Endothelial cell (in vitro differentiated cells): ENCODE data around the gene ABCD3. TPM values are rescaled to one million over a fixed set of nuclear protein-coding genes. Genes with fewer than 3 reads are reported as not detected.

Source experiments
- DNase-seq: peaks from one replicate; pipeline ENCODE4 v3.0.0; 2021; ENCODE audit warnings: low spot score
- H3K27ac Mint-ChIP-seq: one replicate; pipeline ENCODE4 v1.8.0; 2021; ENCODE audit warnings: mixed read lengths, inconsistent platforms; ENCODE audit not compliant: unreplicated experiment
- H3K27me3 Mint-ChIP-seq: one replicate; pipeline ENCODE4 v1.8.0; 2021; ENCODE audit warnings: mild to moderate bottlenecking, moderate library complexity, mixed read lengths, inconsistent platforms; ENCODE audit not compliant: unreplicated experiment
- H3K36me3 Mint-ChIP-seq: one replicate; pipeline ENCODE4 v1.8.0; 2021; ENCODE audit warnings: mild to moderate bottlenecking, low read depth, mixed read lengths, inconsistent platforms; ENCODE audit not compliant: unreplicated experiment
- H3K4me1 Mint-ChIP-seq: one replicate; pipeline ENCODE4 v1.8.0; 2021; ENCODE audit warnings: mild to moderate bottlenecking, mixed read lengths, inconsistent platforms; ENCODE audit not compliant: unreplicated experiment
- H3K4me3 Mint-ChIP-seq: one replicate; pipeline ENCODE4 v1.8.0; 2021; ENCODE audit warnings: mild to moderate bottlenecking, mixed read lengths, inconsistent platforms; ENCODE audit not compliant: unreplicated experiment
- H3K9me3 Mint-ChIP-seq: one replicate; pipeline ENCODE4 v1.8.0; 2021; ENCODE audit warnings: mixed read lengths, inconsistent platforms; ENCODE audit not compliant: unreplicated experiment
- total RNA-seq: library from RNA; stranded (reverse); fragmentation: NEBNext Ultra II Directional; extraction: Animal tissue kit (Norgen Biotek cat#: 25700); gene quantifications from one replicate; pipeline ENCODE4 v1.2.1, GENCODE V29; 2021; ENCODE audit not compliant: unreplicated experiment
- TF ChIP-seq, protein P1 (sequence below): fragments of 200-600 bp; sonication (generic); IDR thresholded peaks from one replicate; pipeline ENCODE4 v1.5.0; 2021; ENCODE audit warnings: antibody characterized with exemption; ENCODE audit not compliant: unreplicated experiment

Gene ABCD3
- total RNA-seq, 1 donor from 2014 or later: 59.6 TPM

DNA sequence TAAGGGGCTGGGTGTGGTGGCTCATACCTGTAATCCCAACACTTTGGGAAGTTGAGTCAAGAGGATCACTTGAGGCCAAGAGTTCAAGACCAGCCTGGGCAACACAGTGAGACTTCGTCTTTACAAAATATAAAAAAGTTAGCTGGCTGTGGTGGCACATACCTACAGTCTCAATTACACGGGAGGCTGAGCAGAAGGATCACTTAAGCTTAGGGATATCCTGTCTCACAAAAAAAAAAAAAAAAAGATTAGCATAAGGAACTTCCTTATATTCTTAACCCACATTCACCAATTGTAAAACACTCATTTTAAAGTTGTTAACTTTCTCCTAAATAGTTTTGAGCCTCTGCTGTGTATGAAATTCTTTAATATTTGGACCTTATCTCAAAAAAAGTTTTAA lies 53.1 kb downstream of the ABCD3 start:
- TF ChIP-seq, protein P1, sequence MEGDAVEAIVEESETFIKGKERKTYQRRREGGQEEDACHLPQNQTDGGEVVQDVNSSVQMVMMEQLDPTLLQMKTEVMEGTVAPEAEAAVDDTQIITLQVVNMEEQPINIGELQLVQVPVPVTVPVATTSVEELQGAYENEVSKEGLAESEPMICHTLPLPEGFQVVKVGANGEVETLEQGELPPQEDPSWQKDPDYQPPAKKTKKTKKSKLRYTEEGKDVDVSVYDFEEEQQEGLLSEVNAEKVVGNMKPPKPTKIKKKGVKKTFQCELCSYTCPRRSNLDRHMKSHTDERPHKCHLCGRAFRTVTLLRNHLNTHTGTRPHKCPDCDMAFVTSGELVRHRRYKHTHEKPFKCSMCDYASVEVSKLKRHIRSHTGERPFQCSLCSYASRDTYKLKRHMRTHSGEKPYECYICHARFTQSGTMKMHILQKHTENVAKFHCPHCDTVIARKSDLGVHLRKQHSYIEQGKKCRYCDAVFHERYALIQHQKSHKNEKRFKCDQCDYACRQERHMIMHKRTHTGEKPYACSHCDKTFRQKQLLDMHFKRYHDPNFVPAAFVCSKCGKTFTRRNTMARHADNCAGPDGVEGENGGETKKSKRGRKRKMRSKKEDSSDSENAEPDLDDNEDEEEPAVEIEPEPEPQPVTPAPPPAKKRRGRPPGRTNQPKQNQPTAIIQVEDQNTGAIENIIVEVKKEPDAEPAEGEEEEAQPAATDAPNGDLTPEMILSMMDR: no peak
- H3K36me3 Mint-ChIP-seq: peaks cover 8% of the 10 kb centered on the region
- DNase-seq: no peak
- peaks cover 3% of the 10 kb centered on the region for H3K4me1 Mint-ChIP-seq
- no peaks in the 10 kb centered on the region for H3K27me3 Mint-ChIP-seq
- H3K27ac Mint-ChIP-seq: peak overlapping the region; percentile 84
- H3K4me3 Mint-ChIP-seq: no peak overlapping the region
- no peaks in the 10 kb centered on the region for H3K9me3 Mint-ChIP-seq

DNA sequence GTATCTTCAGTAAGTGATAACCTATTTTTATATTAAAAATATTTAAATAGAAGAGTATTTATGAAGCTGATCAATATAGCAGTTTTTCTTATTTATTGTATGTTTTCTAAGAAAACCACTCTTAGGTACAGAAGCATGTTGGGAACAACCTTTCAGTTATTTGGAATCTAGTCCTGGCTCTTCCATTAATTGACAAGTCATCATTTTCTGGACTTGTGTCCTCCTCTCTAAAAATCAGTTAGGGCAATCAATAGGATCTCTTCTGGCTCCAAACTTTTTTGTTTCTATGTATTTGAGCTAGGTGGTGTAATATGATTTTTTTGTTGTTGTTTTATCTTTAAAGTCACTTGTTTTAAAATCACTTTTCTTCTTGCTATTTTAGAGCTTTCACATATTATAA lies 57.0 kb downstream of the ABCD3 start:
- Mint-ChIP-seq H3K4me1 (no peaks in the 10 kb centered on the region), H3K27me3 (no peaks in the 10 kb centered on the region), H3K27ac (no peak overlapping the region), H3K36me3 (peaks cover 10% of the 10 kb centered on the region), H3K4me3 (no peak overlapping the region), H3K9me3 (no peaks in the 10 kb centered on the region)
- DNase-seq: no peak
- TF ChIP-seq, protein P1: no peak

DNA sequence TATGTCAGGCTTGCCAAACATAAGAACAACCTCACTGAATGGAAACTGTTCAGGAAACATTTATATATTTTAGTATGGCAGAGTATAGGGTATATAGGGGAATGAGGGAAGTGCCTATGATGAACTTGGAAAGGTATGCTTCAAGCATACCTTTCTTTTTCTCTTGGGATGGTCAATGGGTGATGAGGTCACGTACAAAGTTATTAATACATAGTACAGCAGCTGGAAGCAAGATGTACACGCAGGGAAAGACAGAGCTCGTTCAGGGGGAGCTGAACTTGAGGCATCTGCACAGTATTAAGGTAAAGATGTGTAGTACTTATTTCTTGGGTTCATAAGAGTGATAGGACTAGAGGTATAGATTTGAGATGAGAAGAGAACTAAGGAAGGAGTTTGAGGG lies 61.5 kb downstream of the ABCD3 start:
- H3K27ac Mint-ChIP-seq: no peak overlapping the region
- DNase-seq: no peak
- no peak overlapping the region for H3K4me3 Mint-ChIP-seq
- H3K4me1 Mint-ChIP-seq: peaks cover 12% of the 10 kb centered on the region
- TF ChIP-seq, protein P1: no peak
- H3K27me3 Mint-ChIP-seq: peaks cover 2% of the 10 kb centered on the region
- no peaks in the 10 kb centered on the region for H3K9me3 Mint-ChIP-seq
- peaks cover 25% of the 10 kb centered on the region for H3K36me3 Mint-ChIP-seq

DNA sequence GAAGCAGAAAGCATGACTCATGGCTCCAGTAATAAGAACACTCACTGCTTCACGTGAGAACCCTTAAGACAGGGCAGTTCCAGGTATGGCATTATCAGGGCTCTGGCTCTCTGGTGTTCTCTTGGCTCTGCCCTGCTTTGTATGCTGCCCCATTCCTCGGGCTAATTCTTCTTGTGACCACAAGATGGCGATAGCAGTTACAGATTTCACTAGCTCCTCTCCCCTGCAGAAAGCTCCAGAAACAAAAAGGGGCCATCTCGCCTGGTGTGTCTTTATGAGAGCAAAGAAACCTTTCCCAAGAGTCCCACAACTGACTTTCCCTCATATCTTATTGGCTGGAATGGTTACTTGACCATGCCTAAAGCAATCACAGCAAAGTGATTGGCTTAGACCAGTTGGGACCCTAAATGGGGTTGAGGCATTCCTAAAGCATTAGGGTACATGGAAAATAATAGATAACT lies 63.3 kb downstream of the ABCD3 start:
- peaks cover 31% of the 10 kb centered on the region for H3K36me3 Mint-ChIP-seq
- TF ChIP-seq, protein P1: peak; percentile 78
- no peak overlapping the region for H3K27ac Mint-ChIP-seq
- peaks cover 12% of the 10 kb centered on the region for H3K4me1 Mint-ChIP-seq
- DNase-seq: peak; percentile 52
- no peaks in the 10 kb centered on the region for H3K9me3 Mint-ChIP-seq
- no peak overlapping the region for H3K4me3 Mint-ChIP-seq
- peaks cover 2% of the 10 kb centered on the region for H3K27me3 Mint-ChIP-seq

DNA sequence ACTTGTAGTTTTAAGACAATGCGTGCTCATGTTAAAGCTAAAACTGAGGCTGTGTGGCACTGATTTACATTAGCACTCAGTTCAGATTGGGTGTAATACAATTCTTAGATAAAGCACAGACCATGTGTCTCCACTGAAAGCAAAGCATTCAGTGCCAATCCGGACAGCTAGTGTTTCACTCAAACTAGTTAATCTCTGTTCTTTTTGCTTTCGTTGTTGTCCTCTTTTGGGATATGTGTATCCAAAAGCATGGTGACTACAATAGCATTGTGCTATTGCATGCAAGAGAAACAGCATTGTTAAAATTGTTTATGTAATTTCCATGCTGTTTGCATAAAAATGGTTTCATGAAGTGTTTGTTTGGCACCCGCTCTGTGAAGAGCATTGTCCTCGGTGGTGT lies 68.8 kb downstream of the ABCD3 start:
- DNase-seq: no peak
- no peak overlapping the region for H3K4me3 Mint-ChIP-seq
- peaks cover 6% of the 10 kb centered on the region for H3K4me1 Mint-ChIP-seq
- no peaks in the 10 kb centered on the region for H3K9me3 Mint-ChIP-seq
- no peak overlapping the region for H3K27ac Mint-ChIP-seq
- TF ChIP-seq, protein P1: no peak
- H3K27me3 Mint-ChIP-seq: peaks cover 2% of the 10 kb centered on the region
- H3K36me3 Mint-ChIP-seq: peaks cover 37% of the 10 kb centered on the region
